HG03139 (cell line): ENCODE data around the gene SPEN.

Source experiments
- ATAC-seq: cut with Tn5 transposase; IDR thresholded peaks from one replicate; pipeline ENCODE4 v1.9.1; 2021; ENCODE audit not compliant: unreplicated experiment

Gene SPEN

DNA sequence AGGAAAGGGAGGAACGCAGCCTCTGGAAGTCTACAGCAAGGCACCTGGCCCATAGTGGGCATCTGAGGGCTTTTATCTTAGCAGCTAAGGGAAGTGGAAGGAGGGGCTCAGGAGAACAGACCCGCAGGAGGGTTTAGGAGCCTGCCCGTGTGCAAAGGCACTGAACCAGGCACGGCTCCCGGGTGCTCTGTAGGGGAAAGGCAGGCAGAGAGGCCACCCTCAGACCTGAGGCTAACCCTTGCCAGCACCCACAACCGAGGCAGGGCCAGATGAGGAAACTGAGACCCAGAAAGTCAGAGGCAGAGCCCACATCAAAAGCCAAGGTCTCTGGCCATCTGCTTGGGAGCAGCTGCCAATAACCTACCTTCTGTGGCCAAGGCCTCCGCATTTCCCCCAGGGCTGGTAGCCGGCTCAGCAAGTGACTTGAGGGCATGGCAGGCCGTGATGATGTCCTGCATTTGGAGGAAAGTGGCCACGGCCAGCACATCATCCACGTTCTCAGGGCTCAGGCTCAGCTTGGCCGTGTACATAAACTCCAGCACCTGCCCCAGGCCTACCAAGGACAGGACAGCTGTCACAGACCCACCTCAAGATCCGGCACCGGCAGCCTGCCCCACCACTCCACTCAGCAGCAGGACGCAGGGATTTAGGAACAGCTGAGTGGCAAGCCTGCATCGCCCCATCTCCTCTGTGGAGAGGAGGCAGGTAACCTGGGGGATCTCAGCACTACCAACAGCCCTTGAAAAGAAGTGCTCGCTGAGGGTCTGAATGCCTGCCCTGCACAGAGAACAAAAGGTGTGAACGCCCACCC, 99.3 kb downstream of the SPEN start:
- ATAC-seq: no peak

DNA sequence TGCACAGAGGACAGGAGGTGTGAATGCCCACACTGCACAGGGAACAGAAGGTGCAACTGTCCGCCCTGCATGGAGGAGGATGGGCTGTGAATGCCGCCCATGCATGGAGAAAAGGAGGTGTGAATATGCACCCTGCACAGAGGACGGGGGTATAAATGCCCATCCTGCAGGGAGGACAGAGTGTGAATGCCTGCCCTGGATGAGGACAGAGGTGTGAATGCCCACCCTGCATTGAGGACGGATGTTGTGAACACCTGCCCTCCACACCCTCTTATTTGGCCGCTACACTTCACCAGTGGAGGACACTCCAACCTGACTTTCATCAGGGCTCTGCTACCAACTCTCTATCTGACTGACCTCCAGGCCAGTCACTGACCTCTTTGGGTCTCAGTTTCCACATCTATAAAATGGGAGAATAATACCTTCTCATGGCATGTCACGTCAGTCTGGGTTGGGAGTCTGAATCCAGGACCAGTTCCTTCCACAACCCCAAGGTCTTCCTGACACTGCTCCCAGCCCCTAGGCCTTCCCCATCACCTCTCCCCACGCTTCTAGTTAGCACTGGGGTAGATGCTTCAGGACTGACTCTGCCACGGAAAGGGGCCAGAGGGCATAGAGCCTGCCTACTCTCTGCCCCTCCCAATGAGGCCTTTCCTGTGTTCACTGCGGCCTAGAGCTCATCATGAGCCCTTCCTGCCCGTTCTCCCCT, 100.0 kb downstream of the SPEN start:
- no peak for ATAC-seq

DNA sequence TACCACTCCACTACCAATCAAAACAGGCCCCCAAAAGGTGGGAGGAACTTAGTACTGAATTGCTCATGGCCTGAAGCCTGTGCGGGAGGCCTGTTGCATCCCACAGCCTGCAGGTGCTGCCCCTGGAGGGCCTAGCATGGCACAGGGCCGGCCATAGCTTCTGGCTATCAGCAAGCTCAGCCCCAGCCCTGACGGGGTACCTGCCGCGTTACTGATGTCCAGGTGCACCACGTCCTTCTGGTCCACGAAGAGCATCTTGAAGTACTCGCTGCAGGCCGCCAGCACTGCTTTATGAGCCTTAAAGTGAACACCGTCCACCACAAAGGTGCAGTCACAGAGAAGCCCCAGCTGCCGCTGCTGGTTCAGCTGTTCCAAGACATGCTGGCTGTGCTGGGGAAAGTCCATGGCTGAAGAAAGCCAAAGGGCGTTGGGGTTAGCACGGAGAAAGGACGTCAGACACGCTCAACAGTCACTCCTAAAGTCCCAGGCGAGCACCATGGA, 100.6 kb downstream of the SPEN start:
- ATAC-seq: no peak

DNA sequence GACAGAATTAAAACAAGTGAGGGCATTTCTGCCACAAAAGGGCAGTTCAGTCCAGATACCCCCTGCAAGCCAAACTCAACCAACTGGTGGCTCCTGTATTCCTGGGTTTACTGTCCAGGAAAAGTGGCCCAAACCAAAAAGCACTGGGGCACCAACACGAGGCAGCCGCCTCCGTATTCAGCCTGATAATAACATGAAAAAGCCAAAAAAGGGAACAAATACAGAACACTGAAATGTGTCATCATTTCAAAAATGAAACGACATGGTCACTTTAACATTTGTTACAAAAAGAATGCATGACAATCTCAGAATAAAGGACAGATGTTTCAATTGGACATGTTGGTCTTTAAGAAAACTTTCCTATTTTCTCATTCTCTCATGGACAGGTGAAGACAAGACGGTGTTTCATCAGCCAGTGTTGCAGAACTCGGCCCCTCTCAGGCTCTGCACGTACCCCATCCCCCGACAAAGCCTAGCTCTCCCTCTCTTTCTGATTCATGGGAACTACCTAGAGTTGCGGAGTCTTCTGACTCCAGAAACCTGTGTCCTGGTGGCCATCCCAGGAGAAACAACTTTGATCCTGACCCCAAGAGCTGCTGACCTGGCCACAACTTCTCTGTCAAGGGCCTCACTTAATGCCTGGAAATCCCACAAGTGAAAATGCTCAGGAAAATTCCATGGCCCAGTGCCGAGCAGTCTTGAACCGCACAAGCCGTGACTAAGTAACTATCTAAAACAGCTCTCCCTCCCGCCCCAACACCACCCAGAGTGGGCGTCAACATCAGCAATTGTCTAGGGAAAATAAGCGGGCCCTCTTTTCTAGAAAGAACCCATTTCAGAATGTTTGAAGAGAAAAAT, 101.3 kb downstream of the SPEN start:
- ATAC-seq: no peak

DNA sequence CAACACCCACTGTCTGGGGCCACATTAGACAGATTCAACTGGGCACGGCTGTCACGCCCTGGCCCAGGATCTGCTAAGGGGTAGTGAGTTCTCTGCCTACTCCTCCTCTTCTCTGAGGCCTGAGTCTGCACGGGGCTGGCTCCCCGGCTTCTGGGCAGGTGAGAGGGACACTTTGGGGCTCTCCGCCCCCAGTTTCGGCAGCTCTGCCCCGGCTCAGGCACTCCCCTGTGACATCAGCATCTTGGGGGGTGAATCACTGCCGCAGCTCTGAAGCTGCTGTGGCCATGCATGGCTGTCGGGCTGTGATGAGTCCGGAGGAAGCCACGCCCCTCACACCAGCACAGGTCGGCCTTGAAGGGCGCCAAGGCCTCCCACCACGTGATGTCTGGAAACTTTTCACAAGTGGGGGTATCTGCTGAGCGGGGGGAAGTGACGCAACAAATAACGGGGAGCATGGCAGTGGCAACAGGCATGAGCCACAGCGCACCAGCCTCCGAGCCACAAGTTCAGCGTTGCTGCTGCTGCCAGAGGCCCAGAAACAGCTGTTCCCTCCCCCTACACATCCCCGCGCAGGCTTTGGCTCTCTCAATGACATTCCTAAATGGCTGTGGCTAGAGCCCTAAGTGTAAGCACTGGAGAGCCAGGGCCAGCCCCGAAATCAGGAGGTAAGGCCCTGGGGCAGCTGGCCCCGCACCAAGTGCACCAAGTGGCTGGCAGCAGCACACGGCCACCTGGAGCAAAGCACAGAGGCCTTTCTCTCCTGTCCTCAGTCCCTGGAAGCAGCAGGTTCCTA, 102.1 kb downstream of the SPEN start:
- ATAC-seq: no peak

DNA sequence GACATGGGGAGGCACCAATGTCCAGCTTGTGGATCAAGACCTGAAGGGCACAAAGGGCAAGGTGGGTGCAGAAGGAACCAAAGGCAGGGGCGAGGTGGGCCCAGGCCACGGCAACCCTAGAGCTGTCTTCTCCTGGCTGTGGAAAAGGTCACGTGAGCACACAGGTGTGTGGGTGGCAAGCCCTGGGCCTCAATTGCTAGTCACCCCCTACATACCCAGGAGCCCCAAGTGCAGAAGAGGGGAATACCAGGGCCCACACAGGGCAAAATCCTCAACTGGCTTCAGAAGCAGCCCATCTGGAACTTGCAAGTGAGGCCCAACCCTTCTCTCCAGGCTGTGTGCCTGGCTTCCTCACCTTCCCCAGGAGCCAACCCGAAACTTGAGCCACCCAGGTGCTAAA, 102.8 kb downstream of the SPEN start:
- no peak for ATAC-seq

DNA sequence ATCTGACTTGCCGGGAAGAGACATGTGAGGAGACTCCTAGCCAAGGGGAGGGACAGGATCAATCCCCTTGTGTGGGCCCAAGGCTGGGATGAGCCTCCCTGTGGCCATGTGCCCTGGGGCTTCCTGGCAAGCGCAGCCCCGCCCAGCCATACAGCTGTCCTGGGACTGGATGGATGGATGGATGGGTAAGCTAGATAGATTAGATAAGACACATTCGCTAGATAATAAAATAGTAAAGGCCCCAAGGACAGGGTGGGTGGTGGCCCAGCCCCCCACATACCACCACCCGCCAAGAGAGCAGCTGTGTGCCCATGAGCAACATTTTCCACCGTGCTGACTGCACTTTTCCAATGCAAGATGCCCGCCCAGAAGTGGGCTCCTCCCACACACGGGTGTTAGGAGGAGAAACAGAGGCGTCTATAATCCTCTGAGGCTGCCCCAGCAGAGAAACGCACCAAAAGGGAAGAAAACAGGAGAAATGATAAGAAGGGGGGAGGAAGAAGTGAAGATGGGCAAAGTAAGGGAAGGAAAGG, 103.3 kb downstream of the SPEN start:
- ATAC-seq: no peak

DNA sequence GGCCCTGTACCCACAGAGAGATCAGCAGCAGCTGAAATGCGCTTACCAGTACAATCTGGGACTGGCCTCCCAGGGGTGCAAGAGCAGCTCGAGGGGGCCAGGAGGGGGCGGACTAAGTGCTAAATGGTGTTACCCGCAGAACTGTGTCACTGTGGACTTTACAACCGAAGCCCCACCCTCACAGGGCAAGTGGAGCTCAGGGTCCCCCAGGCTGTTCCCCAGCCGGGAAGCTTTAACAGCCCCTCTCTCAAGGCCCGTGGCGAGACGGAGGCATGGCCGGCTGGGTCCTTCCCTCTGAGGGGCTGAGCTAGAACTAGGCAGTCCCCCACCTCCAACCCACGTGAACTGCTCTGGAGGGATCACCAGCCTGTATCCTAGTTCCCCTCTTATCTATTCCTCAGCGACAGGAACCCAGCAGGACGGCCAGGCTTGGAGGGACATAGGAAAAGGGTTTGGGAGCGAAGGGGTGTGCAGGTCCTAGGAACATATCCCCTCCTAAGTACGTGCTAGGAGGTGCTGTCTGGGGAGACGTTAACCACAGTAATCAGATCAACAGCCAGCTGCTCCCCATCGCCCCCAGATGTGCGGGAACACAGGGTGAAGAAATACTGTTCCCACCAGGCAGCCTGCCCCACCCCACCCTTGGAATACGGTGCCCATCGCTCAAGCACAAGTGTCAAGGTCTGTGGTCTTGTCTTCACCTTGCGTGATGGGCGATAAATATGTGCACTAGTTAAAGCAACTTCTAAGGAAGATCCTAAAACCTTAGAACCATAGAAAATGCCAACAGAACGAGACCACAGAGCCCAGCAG, 104.0 kb downstream of the SPEN start:
- no peak for ATAC-seq

DNA sequence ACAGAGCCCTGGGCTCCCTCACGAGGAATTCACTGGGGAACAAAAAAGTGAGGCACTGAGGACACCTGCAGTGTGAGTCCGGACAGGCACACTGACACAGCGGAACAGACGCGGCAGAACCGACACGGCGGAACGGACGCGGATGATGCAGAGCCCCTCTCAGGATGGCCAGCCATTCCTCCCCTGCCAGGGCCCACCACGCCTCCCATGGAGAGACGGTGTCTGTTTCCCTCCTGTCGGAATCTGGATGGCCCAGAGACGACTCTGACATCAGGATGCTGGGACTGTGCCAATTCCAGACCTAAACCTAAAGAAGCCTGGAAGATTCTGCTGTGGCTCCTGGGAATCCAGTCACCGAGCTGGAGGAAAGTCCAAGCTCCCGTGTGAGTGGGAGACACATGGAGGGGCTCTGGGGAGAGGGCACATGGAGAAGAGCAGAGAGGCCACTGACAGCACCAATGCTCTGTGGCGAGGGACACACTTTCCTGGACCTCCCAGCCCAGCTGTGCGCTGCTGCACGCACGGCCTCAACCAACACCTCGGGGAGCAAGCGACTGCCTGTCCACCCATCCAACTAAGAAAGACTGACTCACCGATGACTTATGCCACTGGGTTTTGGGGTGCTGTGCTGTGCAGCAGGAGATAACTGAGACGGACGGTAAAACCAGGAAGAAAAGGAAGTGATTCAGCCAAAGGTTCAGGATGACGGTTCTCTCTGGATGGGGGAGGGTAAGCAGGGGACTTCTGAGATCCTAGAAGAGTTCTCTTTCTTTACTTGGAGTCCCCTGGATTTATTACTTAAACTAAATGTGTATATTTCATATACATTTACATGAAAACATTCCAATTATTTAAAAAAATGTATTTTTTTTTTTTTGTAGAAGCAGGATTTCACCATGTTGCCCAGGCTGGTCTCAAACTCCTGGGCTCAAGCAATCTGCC, 105.1 kb downstream of the SPEN start:
- ATAC-seq: no peak

DNA sequence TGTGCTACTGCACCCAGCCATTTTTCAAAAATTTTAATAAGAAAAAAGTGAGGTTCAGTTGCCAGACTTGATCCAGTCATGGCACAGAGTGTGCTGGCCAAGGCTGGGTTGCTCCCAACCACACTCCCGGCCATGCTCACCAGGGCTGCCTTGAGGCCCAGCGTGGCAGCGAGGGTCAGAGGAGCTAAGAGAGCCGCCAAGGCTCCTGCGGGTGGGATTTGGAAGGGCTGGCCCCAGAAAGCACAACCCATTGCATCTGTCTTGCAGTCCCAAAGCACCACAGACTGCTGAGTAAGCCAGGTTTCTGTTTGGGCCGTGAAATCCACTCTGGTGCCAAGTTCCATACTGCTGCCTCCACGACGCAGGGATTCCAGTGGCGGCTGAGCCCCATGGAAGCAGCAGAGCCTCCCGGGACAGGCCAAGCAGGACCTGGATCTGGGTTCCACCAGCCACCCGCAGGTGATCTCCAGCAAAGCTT, 105.8 kb downstream of the SPEN start:
- ATAC-seq: no peak

DNA sequence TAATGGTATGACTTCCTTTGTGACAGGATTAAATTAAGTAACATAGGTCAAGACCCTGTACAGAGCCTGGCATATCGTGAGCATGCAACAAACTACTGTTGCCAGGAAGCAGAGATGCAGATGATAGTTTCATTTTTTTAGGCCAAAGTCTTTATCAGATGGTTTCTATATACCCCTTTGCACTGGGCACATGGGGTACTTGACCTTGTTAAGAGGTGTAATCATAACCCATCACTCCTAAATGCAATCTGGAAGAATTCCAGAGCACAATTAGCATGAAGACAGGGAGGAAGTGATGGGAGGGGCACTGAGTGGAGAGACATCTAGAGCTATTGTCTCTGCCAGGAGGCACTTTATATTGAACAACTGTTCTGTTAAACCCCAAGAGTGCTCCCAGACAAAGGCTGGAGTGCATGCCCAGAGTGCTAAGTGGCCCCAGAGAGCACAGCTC, 106.3 kb downstream of the SPEN start:
- ATAC-seq: no peak

DNA sequence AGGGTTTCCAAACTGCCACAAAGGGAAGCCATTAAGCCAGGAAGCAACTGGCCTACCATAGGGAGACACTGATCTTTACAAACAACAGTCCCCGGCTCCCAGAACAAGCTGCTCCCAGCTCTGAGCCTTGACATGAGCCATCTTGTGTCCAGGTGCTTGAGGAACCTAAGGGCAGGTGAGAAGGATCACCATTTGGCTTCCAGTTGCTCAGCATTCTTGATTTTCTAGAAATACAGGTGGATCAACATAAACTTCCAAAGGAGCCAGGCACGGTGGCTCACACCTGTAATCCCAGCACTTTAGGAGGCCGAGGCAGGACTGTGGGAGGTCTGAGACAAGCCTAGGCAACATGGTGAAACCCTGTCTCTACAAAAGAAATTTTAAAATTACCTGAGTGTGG, 106.8 kb downstream of the SPEN start:
- no peak for ATAC-seq

DNA sequence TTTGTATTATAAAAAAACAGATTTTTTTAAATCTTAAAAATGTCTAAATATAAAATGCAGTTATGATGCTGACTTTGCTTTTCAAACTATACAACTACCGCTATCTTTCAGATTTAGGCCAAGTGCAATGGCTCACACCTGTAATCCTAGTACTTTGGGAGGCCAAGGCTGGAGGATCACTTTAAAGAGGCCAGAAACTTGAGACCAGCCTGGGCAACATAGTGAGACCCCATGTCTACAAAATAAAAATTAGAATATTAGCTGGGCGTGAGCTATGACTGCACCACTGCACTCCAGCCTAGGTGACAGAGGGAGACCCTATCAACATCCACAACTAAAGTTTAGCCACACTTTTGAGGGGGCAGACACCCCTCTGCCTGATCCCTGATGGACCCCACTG, 108.0 kb downstream of the SPEN start:
- ATAC-seq: no peak

DNA sequence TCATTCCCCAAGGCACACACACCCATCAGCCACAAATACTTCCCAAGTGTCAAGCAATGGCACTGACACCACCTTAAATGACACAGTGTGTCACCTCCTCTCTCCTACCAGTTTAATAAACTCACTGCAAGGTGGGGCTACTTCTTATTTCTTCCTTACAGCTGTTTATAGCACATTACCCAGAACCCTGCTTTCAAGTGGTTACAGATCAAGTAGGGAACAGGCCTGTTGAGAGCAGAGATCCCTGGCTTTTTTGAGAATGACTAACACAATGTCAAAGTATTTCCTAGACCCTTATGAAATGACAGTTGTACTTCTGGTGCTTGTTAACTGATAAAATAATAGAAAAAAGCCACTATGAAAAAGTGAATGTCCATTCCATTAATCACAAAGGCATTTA, 108.6 kb downstream of the SPEN start:
- no peak for ATAC-seq

DNA sequence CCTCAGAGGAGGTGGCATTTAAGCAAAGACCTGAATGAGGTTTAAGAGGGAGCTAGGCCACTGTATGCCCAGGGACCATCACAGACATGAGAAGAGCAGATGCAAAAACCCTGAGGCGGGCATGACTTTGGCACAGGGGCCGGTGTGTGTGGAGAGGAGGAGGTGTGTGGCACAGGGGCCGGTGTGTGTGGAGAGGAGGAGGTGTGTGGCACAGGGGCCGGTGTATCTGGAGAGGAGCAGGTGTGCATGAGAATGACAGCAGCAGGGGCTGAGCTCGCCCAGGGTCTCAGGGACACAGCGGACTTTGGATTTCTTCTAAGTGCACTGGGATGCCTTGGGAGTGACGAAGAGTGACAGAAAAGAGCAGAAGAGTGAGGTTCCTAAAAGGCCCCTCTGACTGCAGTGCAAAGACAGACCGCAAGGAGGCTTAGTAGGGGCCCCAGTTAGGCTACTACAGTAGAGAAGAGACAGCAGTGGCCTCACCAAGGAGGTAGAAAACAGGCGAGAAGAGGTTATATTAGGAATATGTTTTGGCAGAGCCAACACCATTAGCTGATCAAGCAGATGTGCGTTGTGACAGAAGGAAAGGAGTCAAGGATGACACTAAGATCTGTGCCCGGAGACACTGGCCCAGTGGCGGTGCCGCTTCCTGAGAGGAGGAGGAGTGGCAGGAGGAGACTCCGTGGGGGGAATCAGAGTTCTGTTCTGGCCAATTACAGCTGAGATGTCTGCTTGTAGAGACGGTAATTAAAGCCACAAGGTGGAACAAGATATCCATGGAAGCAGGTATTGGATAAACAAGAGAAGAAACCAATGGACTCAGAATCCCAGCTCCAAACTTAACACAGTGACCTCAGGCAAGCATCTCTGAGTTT, 110.0 kb downstream of the SPEN start:
- ATAC-seq: no peak

DNA sequence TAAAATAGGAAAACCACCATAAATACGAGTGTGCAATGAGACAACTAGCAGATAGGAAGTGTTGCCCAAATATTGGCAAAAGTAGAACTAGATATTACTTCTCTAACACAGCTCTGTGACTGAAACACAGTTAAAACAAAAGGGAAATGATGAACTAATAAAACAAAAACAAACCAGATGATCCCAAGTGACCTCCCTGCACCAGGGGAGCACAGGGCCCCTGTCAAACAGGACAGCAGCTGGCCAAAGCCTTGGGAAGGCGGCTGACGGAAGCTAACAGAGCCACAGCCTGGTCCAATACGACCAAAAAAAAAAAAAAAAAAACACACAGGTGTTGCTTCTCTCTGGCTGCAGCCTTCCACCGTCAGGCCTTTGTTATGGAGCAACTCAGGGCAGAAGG, 110.6 kb downstream of the SPEN start:
- no peak for ATAC-seq

DNA sequence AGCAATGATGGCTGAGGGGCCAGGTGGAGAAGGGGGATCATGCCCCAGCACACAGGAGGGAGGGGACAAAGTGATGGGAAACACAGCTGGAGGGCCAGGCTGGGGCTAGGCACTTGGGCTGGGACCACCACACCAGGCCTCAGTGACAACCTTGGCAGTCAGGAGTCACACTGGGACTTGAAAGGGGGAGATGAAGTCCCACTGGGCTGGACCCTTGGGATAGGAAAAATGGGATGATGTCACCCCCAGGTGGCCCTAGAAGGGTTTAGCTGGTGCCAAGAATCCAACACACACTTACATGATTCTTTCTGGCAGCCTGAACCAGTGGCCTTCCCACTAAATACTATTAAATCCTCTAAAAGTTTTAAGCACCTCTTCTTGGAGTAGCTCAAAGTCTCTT, 111.3 kb downstream of the SPEN start:
- ATAC-seq: no peak
